Psoas muscle (tissue), 8 donors: ENCODE results near the gene ABHD3. TPM values are rescaled to one million over a fixed set of nuclear protein-coding genes. Genes with fewer than 3 reads are reported as not detected.

ENCODE experiments used
- ATAC-seq, 4 donors: fragments of 200-7000 bp; cut with Tn5 transposase; one replicate each; pipeline ENCODE4 v1.9.1; 2020; ENCODE audit warnings: moderate library complexity in 3 of 4, mild to moderate bottlenecking in 2 of 4
- DNase-seq, 2 donors: peaks; one replicate each; pipeline ENCODE4 v3.0.0-alpha.2; 2020
- H3K27ac ChIP-seq: fragments of 200-600 bp; one replicate; pipeline ENCODE4 v1.8.0; 2022
- H3K27me3 ChIP-seq, 3 donors: fragments of 200-600 bp in 1 of 3; one replicate each; pipeline versions ENCODE4 v1.6.1 to v1.8.0; 2013 to 2022; ENCODE audit warnings: low read length in 2 of 3, mild to moderate bottlenecking in 2 of 3, moderate library complexity in 1 of 3; ENCODE audit not compliant: insufficient read depth in 3 of 3
- H3K36me3 ChIP-seq, 2 donors: fragments of 200-600 bp in 1 of 2; one replicate each; pipeline versions ENCODE4 v1.6.1 to v1.8.0; 2013 to 2022; ENCODE audit warnings: low read depth in 1 of 2, mild to moderate bottlenecking in 1 of 2, moderate library complexity in 1 of 2; ENCODE audit not compliant: insufficient read depth in 1 of 2
- H3K4me1 ChIP-seq: fragments of 200-600 bp; one replicate; pipeline ENCODE4 v1.8.0; 2022
- H3K4me3 ChIP-seq: fragments of 200-600 bp; one replicate; pipeline ENCODE4 v1.8.0; 2022; ENCODE audit warnings: mild to moderate bottlenecking
- H3K9me3 ChIP-seq: fragments of 200-600 bp; one replicate; pipeline ENCODE4 v1.8.0; 2022
- CTCF ChIP-seq: fragments of 200-600 bp; IDR thresholded peaks from one replicate; pipeline ENCODE4 v1.8.0; 2022; ENCODE audit warnings: antibody characterized with exemption
- WGBS, 3 donors: extraction: QIAGEN DNeasy Blood & Tissue Kit; methylation state at CpG; one replicate each; pipeline versions ENCODE4 v1.1.6 to v1.1.7; 2013; 5-methylcytosine and 5-hydroxymethylcytosine counted together
- intact Hi-C, 2 donors: fragments of 100-400 bp; cut with DNase I; formaldehyde crosslinking; loops; one replicate each; pipeline versions ENCODE4 v1.11.0 to v1.14.2; 2022
- polyA plus RNA-seq, 3 donors: library from polyadenylated mRNA; stranded (reverse); fragments of 200-250 nt; gene quantifications; one replicate each; pipeline ENCODE4 v1.2.3, GENCODE V29; 2013
- total RNA-seq, 4 donors: library from RNA; stranded (reverse); fragmentation: NEBNext Ultra II Directional in 2 of 4; extraction: Animal tissue kit (Norgen Biotek cat#: 25700) in 2 of 4; gene quantifications; one replicate each; pipeline versions ENCODE4 v1.2.1 to v1.2.4, GENCODE V29; 2021 to 2023
- donor health status: healthy with polysubstance abuse.
- donor health status: DM: no; HTN: no; CAD: no; lungs with moderate emphysema.
- donor health status: Bipolar disorder and iron deficiency.
- donor health status: healthy.
- donor health status: DM: yes; HTN: yes; CAD: no.
- donor health status: DM: no; HTN: no; CAD: no.
- donor health status: DM: no; HTN: no; CAD: no.
- donor health status: DM: yes; HTN: yes; CAD: no.

Gene ABHD3
- total and polyA plus RNA-seq, 7 donors: 3.8 to 12.4 (median 5.9) TPM

DNA sequence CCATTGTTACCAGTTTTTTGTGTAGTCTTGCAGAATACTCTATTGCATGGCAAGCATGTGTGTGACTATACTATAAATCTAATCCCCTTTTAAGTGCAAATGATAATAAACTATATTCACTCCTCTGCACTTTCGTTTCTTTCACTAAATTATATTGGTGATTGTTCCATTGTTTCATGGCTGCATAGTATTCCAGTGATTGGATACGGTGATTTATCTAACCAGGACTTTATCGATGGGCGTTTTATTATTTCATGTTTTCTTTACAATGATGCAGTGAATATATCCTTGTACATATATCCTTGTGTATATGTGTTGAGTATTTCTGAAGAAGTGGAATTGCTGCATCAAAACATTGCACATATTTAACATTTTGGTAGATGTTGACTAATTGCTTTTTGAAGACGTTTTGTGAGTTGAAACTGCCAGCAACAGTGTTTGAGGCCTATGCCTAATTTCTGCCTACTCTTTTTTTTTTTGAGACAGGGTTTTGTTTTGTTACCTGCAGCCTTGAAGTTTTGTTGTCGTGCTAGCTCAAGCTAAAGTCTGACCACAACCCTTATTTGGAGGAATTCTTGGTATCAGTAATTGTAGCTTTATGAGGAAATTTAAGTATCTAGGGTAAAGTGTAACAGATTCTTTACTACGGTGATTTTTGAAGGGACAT is 38.7 kb upstream of the ABHD3 start:
- no peak for TF ChIP-seq CTCF
- peak overlapping the region; percentile 99 for H3K4me3 ChIP-seq
- intact Hi-C loops: loop anchor here in 1 of 2 donors (5.0 kb wide), 1 partner anchor 41 kb away; the partner anchor contains the start of gene ABHD3
- peaks cover 26% of the 10 kb centered on the region for H3K4me1 ChIP-seq
- no peaks in the 10 kb centered on the region for H3K9me3 ChIP-seq
- ATAC-seq (no peak), DNase-seq (no peak)
- 76 to 85% (median 76%) methylated on average over 7 of the region's 7 CpGs for WGBS, 3 donors
- H3K36me3 ChIP-seq: no peaks in the 10 kb centered on the region
- H3K27ac ChIP-seq: no peak overlapping the region
- H3K27me3 ChIP-seq: no peaks in the 10 kb centered on the region

- ATAC-seq: no peak
- Histone ChIP-seq H3K4me3 (peak overlapping the region; percentile 99), H3K36me3 (no peaks in the 10 kb centered on the region), H3K4me1 (peaks cover 18% of the 10 kb centered on the region), H3K9me3 (peaks cover 1% of the 10 kb centered on the region), H3K27ac (peak overlapping the region; percentile 99), H3K27me3 (no peaks in the 10 kb centered on the region)
- TF ChIP-seq CTCF: no peak
- intact Hi-C loops: loop anchor here in 1 of 2 donors (5.0 kb wide), 1 partner anchor 40 kb away; the partner anchor contains the start of gene ABHD3
- 52 to 60% (median 53%) methylated on average over 5 of the region's 5 CpGs for WGBS, 3 donors
- DNase-seq: no peak
These were observed 37.7 kb upstream of the ABHD3 start for GRCh38 chr18:21742315-21742687.

GRCh38 chr18:21741562-21742314 is 37.2 kb upstream of the ABHD3 start:
- WGBS, 3 donors: 1 to 2% (median 1%) methylated on average over 39 to 49 of the region's 49 CpGs
- Histone ChIP-seq H3K36me3 (no peaks in the 10 kb centered on the region), H3K9me3 (peaks cover 5% of the 10 kb centered on the region), H3K27me3 (no peaks in the 10 kb centered on the region), H3K4me1 (peaks cover 12% of the 10 kb centered on the region), H3K4me3 (peak overlapping the region; percentile 99), H3K27ac (peak overlapping the region; percentile 99)
- TF ChIP-seq CTCF: no peak
- ATAC-seq (no peak), DNase-seq (peak in 1 of 2 donors; percentile 44)
- intact Hi-C loops: loop anchor here (2.0 to 5.0 kb wide), 2 partner anchors 37 to 39 kb away; partner anchors contain the start of gene ABHD3 (in 2 of the 2)

GRCh38 chr18:21741312-21741561 is 36.7 kb upstream of the ABHD3 start:
- TF ChIP-seq CTCF: peak; percentile 2
- Histone ChIP-seq H3K9me3 (peaks cover 5% of the 10 kb centered on the region), H3K36me3 (no peaks in the 10 kb centered on the region), H3K27ac (peak overlapping the region; percentile 99), H3K4me3 (peak overlapping the region; percentile 99), H3K4me1 (peaks cover 7% of the 10 kb centered on the region), H3K27me3 (no peaks in the 10 kb centered on the region)
- ATAC-seq (no peak), DNase-seq (peak in 1 of 2 donors; percentile 77)
- WGBS, 3 donors: 0 to 3% (median 0%) methylated on average over 6 to 41 of the region's 41 CpGs
- intact Hi-C loops: loop anchor here (2.0 to 5.0 kb wide), 2 partner anchors 36 to 39 kb away; partner anchors contain the start of gene ABHD3 (in 2 of the 2)
